HCT116 (cell line): Measurements from ENCODE around the gene FSHR. TPM values are rescaled to one million over a fixed set of nuclear protein-coding genes. Genes with fewer than 3 reads are reported as not detected.

Experiments
- ATAC-seq: fragments of 200-7000 bp; cut with Tn5 transposase; 2 replicates; pipeline ENCODE4 v1.9.1; 2020; ENCODE audit warnings: mild to moderate bottlenecking, moderate library complexity
- BruUV-seq: library from RNA; stranded (reverse); fragments of 400-500 nt; replicated peaks from 2 replicates; lab custom pipeline; 2021; lab: Mats Ljungman, UMichigan
- CTCF ChIA-PET: fragments of 300-600 bp; sonication (Branson Sonifier 250); formaldehyde crosslinking; loops from one replicate; lab custom pipeline; 2021; ENCODE audit warnings: antibody characterized with exemption; lab: Charles Lee
- POLR2A ChIA-PET: fragments of 300-600, 350-600 bp; sonication (Branson Sonifier 250); formaldehyde crosslinking; loops from one replicate; lab custom pipeline; 2021; ENCODE audit warnings: antibody characterized with exemption; lab: Charles Lee
- RAD21 ChIA-PET, 2 experiments: fragments of 300-600 bp; sonication (Branson Sonifier 250); formaldehyde crosslinking; loops; one replicate each; lab custom pipeline; 2023; ENCODE audit warnings: low total read pairs in 2 of 2; ENCODE audit not compliant: uncharacterized antibody in 2 of 2, unreplicated experiment in 2 of 2, low non-redundant PET in 1 of 2; lab: Charles Lee
- DNase-seq: peaks from one replicate; pipeline ENCODE4 v3.0.0-alpha.2; 2010; ENCODE audit warnings: low read depth, low spot score
- H2AFZ ChIP-seq: fragments of 200-600 bp; shearing (Covaris generic), sonication (generic); 2 replicates; pipeline ENCODE4 v1.6.1; 2017; ENCODE audit warnings: low read depth, mixed run types, mixed read lengths, antibody characterized with exemption, low read length; ENCODE audit not compliant: poor library complexity, severe bottlenecking
- H3K27ac ChIP-seq: 2 replicates; pipeline ENCODE4 v1.5.1; 2012; ENCODE audit warnings: low read depth, low read length
- H3K27me3 ChIP-seq: fragments of 200-600 bp; sonication (generic); 2 replicates; pipeline ENCODE4 v1.6.1; 2016; ENCODE audit warnings: mixed run types, low read length, mixed read lengths; ENCODE audit not compliant: insufficient read depth
- H3K36me3 ChIP-seq, 2 experiments: fragments of 200-500 bp in 1 of 2; fragments of 200-600 bp in 1 of 2; sonication (Bioruptor generic) in 1 of 2; sonication (generic) in 1 of 2; 2 replicates each; pipeline versions ENCODE4 v1.5.1 to v1.6.1; 2014 to 2016; ENCODE audit warnings: low read length in 2 of 2, inconsistent platforms in 1 of 2, mixed read lengths in 1 of 2, mixed run types in 1 of 2; ENCODE audit not compliant: insufficient read depth in 2 of 2, control insufficient read depth in 1 of 2
- H3K4me1 ChIP-seq, 2 experiments: fragments of 200-600 bp in 1 of 2; sonication (generic) in 1 of 2; 2 replicates each; pipeline versions ENCODE4 v1.5.1 to v1.6.1; 2012 to 2017; ENCODE audit warnings: low read length in 2 of 2, inconsistent platforms in 1 of 2, mild to moderate bottlenecking in 1 of 2, mixed read lengths in 1 of 2, mixed run types in 1 of 2, moderate library complexity in 1 of 2; ENCODE audit not compliant: insufficient read depth in 2 of 2, control insufficient read depth in 1 of 2
- H3K4me2 ChIP-seq: fragments of 200-600 bp; sonication (generic); 2 replicates; pipeline ENCODE4 v1.6.1; 2017; ENCODE audit warnings: mixed run types, low read length, mixed read lengths
- H3K4me3 ChIP-seq, 2 experiments: fragments of 200-600 bp in 1 of 2; sonication (generic) in 1 of 2; replicated peaks in 1 of 2; 2 replicates each; pipeline ENCODE4 v1.5.1; 2011 to 2016; ENCODE audit warnings: low read length in 2 of 2, control low read depth in 1 of 2, low read depth in 1 of 2, mild to moderate bottlenecking in 1 of 2, mixed read lengths in 1 of 2, mixed run types in 1 of 2
- H3K79me2 ChIP-seq: fragments of 200-600 bp; sonication (generic); 2 replicates; pipeline ENCODE4 v1.6.1; 2017; ENCODE audit warnings: mild to moderate bottlenecking, mixed run types, low read length, moderate library complexity, mixed read lengths; ENCODE audit not compliant: insufficient read depth
- H3K9ac ChIP-seq: fragments of 200-600 bp; sonication (generic); 2 replicates; pipeline ENCODE4 v1.6.1; 2016; ENCODE audit warnings: low read length, mixed read lengths
- H3K9me2 ChIP-seq: fragments of 200-600 bp; sonication (generic), shearing (Covaris generic); 2 replicates; pipeline ENCODE4 v1.6.1; 2017; ENCODE audit warnings: mixed run types, mild to moderate bottlenecking, moderate library complexity; ENCODE audit not compliant: insufficient read depth
- H3K9me3 ChIP-seq, 2 experiments: fragments of 200-500 bp in 1 of 2; fragments of 200-600 bp in 1 of 2; sonication (Bioruptor generic) in 1 of 2; sonication (generic) in 1 of 2; 2 replicates each; pipeline ENCODE4 v1.6.1; 2014 to 2017; ENCODE audit warnings: low read length in 2 of 2, mixed read lengths in 2 of 2, inconsistent platforms in 1 of 2, low read depth in 1 of 2, mild to moderate bottlenecking in 1 of 2, mixed run types in 1 of 2, moderate library complexity in 1 of 2; ENCODE audit not compliant: control insufficient read depth in 1 of 2, insufficient read depth in 1 of 2
- H4K20me1 ChIP-seq: fragments of 200-600 bp; sonication (generic), shearing (Covaris generic); 2 replicates; pipeline ENCODE4 v1.6.1; 2017; ENCODE audit warnings: mixed run types, mild to moderate bottlenecking, moderate library complexity; ENCODE audit not compliant: insufficient read depth
- ATF3 ChIP-seq: IDR thresholded peaks from 2 replicates; pipeline ENCODE4 v1.6.1; 2012
- CBX3 ChIP-seq: IDR thresholded peaks from 2 replicates; pipeline ENCODE4 v1.6.1; 2012; ENCODE audit warnings: low read depth
- CEBPB ChIP-seq: IDR thresholded peaks from 2 replicates; pipeline ENCODE4 v1.6.1; 2012; ENCODE audit warnings: low read depth
- CTCF ChIP-seq, 3 experiments: fragments of 200-600 bp in 1 of 3; sonication (generic) in 1 of 3; IDR thresholded peaks in 2 of 3; conservative IDR thresholded peaks in 1 of 3; 2 replicates each; pipeline ENCODE4 v1.5.1; 2012 to 2017; ENCODE audit warnings: low read depth in 2 of 3, low read length in 2 of 3, antibody characterized with exemption in 1 of 3, borderline replicate concordance in 1 of 3, control low read depth in 1 of 3, mild to moderate bottlenecking in 1 of 3, mixed read lengths in 1 of 3, mixed run types in 1 of 3, moderate library complexity in 1 of 3; ENCODE audit not compliant: insufficient read depth in 1 of 3
- EGR1 ChIP-seq: IDR thresholded peaks from 2 replicates; pipeline ENCODE4 v1.6.1; 2012; ENCODE audit warnings: low read depth
- ELF1 ChIP-seq: IDR thresholded peaks from 2 replicates; pipeline ENCODE4 v1.6.1; 2012; ENCODE audit warnings: low read depth, borderline replicate concordance
- EZH2 ChIP-seq: fragments of 200-600 bp; sonication (generic); IDR thresholded peaks from 2 replicates; pipeline ENCODE4 v1.6.1; 2017; ENCODE audit warnings: antibody characterized with exemption, mixed run types
- EZH2phosphoT487 ChIP-seq: fragments of 200-600 bp; IDR thresholded peaks from 2 replicates; pipeline ENCODE4 v1.6.1; 2018; ENCODE audit warnings: antibody characterized with exemption, borderline replicate concordance
- FOSL1 ChIP-seq: IDR thresholded peaks from 2 replicates; pipeline ENCODE4 v1.6.1; 2012; ENCODE audit warnings: low read depth
- POLR2A ChIP-seq: IDR thresholded peaks from 2 replicates; pipeline ENCODE4 v1.7.0; 2011; ENCODE audit warnings: borderline replicate concordance; ENCODE audit not compliant: insufficient read depth, insufficient read length; ENCODE audit errors: extremely low read depth
- POLR2AphosphoS5 ChIP-seq: IDR thresholded peaks from 2 replicates; pipeline ENCODE4 v1.6.1; 2011; ENCODE audit warnings: mild to moderate bottlenecking, low read depth, low read length, moderate library complexity
- RAD21 ChIP-seq: IDR thresholded peaks from 2 replicates; pipeline ENCODE4 v1.6.1; 2012; ENCODE audit warnings: low read depth, mild to moderate bottlenecking
- SIN3A ChIP-seq: IDR thresholded peaks from 2 replicates; pipeline ENCODE4 v1.6.1; 2012; ENCODE audit warnings: low read depth
- SP1 ChIP-seq: IDR thresholded peaks from 2 replicates; pipeline ENCODE4 v1.6.1; 2012; ENCODE audit warnings: low read depth
- SRF ChIP-seq: IDR thresholded peaks from 2 replicates; pipeline ENCODE4 v1.6.1; 2012; ENCODE audit warnings: low read depth
- TCF7L2 ChIP-seq: IDR thresholded peaks from 2 replicates; pipeline ENCODE4 v1.7.0; 2011; ENCODE audit warnings: borderline replicate concordance, inconsistent platforms; ENCODE audit not compliant: insufficient read depth, insufficient read length; ENCODE audit errors: extremely low read depth
- ZBTB33 ChIP-seq: IDR thresholded peaks from 2 replicates; pipeline ENCODE4 v1.6.1; 2011; ENCODE audit warnings: mild to moderate bottlenecking, low read length, moderate library complexity; ENCODE audit not compliant: insufficient replicate concordance; ENCODE audit errors: extremely low read depth
- ZFX ChIP-seq: fragments of 450-650 bp; IDR thresholded peaks from 2 replicates; pipeline ENCODE4 v1.6.1; 2017
- ZNF274 ChIP-seq: fragments of 200-500 bp; sonication (Bioruptor generic); IDR thresholded peaks from 2 replicates; pipeline ENCODE4 v1.6.1; 2014; ENCODE audit warnings: mild to moderate bottlenecking, low read depth, low read length, inconsistent platforms
- intact Hi-C: fragments of 100-400 bp; cut with micrococcal nuclease; formaldehyde crosslinking; loops from 2 replicates; pipeline ENCODE4 v1.10.0; 2022
- total RNA-seq: library from RNA; stranded (reverse); gene quantifications from one replicate; pipeline ENCODE4 v1.2.1, GENCODE V29; 2021; ENCODE audit not compliant: unreplicated experiment

Gene FSHR
- total RNA-seq, 1 experiment from 2014 or later = not detected

GRCh38 chr2:49003201-49003600 lies 151.1 kb downstream of the FSHR start:
- no peak for TF ChIP-seq ELF1
- TF ChIP-seq RAD21 = no peak
- no peak for TF ChIP-seq EGR1
- TF ChIP-seq FOSL1 = no peak
- TF ChIP-seq EZH2phosphoT487 = no peak
- TF ChIP-seq SP1 = no peak
- no peak for TF ChIP-seq ZNF274
- no peak for TF ChIP-seq EZH2
- no peak for TF ChIP-seq SIN3A
- no peak for TF ChIP-seq ATF3
- no peak for TF ChIP-seq ZBTB33
- no peak for TF ChIP-seq SRF
- no peak for TF ChIP-seq CEBPB
- no peak for TF ChIP-seq POLR2A
- no peak for TF ChIP-seq CBX3
- TF ChIP-seq CTCF (IDR thresholded peaks at IDR 0.05 in 2 of 3, conservative IDR thresholded peaks at IDR 0.05 in 1 of 3; ENCODE audit: borderline replicate concordance in 1 of 3, insufficient read depth in 1 of 3, low read depth in 2 of 3, low read length in 2 of 3) = no peak
- TF ChIP-seq TCF7L2 = no peak
- no peak for TF ChIP-seq POLR2AphosphoS5
- no peak for TF ChIP-seq ZFX
- POLR2A ChIA-PET = no interaction called here
- intact Hi-C loops = no loop called here
- Histone ChIP-seq H3K9me2 (no peaks in the 10 kb centered on the region), H3K27ac (no peak overlapping the region), H3K4me1 (no peaks in the 10 kb centered on the region), H3K27me3 (no peaks in the 10 kb centered on the region), H2AFZ (no peak overlapping the region), H3K9ac (no peak overlapping the region), H3K9me3 (no peaks in the 10 kb centered on the region), H3K36me3 (no peaks in the 10 kb centered on the region), H3K79me2 (no peaks in the 10 kb centered on the region), H4K20me1 (no peaks in the 10 kb centered on the region), H3K4me3 (no peak overlapping the region), H3K4me2 (no peak overlapping the region)
- RAD21 ChIA-PET = no interaction called here
- DNase-seq (no peak), ATAC-seq (no peak)
- no TSS peak for BruUV-seq
- CTCF ChIA-PET = no interaction called here
